Measurements from ENCODE around the gene AURKB.

GRCh38 chr17:8210761-8211458 is 535 bp upstream of the AURKB start:
- no peak for TF ChIP-seq EZH2 (IDR thresholded peaks at IDR 0.05; ENCODE audit: borderline replicate concordance, insufficient read depth, low read depth, low read length, poor library complexity, severe bottlenecking)
- TF ChIP-seq CTCF (IDR thresholded peaks at IDR 0.05) = no peak

All from B cell (primary cell).